Fibroblast of gingiva (primary cell): ENCODE data around the gene NRIP1.

Experiments
- DNase-seq: peaks from one replicate; pipeline ENCODE4 v3.0.0-alpha.2; 2011; ENCODE audit warnings: low read depth

The NRIP1 gene

GRCh38 chr21:15007716-15008296, 57.0 kb downstream of the NRIP1 start:
- no peak for DNase-seq

- no peak for DNase-seq
Observed at GRCh38 chr21:15006594-15007230, 58.1 kb downstream of the NRIP1 start.

GRCh38 chr21:15005391-15005790, 59.4 kb downstream of the NRIP1 start:
- no peak for DNase-seq

- no peak for DNase-seq
Observed at GRCh38 chr21:15004721-15005370, 60.0 kb downstream of the NRIP1 start.

GRCh38 chr21:15003463-15004135, 61.2 kb downstream of the NRIP1 start:
- no peak for DNase-seq

GRCh38 chr21:15001857-15002606, 62.8 kb downstream of the NRIP1 start:
- no peak for DNase-seq

- no peak for DNase-seq
Observed at GRCh38 chr21:15001113-15001512, 63.7 kb downstream of the NRIP1 start.

- peak; percentile 12 for DNase-seq
Observed at GRCh38 chr21:15000081-15000480, 64.7 kb downstream of the NRIP1 start.

- no peak for DNase-seq
Observed at GRCh38 chr21:14998784-14999183, 66.0 kb downstream of the NRIP1 start.

GRCh38 chr21:14998336-14998735, 66.5 kb downstream of the NRIP1 start:
- DNase-seq, result no peak

- DNase-seq, result peak; percentile 13
Observed at GRCh38 chr21:14995695-14996490, 68.9 kb downstream of the NRIP1 start.

GRCh38 chr21:14995226-14995625, 69.6 kb downstream of the NRIP1 start:
- no peak for DNase-seq

GRCh38 chr21:14993115-14993514, 71.7 kb downstream of the NRIP1 start:
- no peak for DNase-seq

GRCh38 chr21:14991957-14992356, 72.8 kb downstream of the NRIP1 start:
- no peak for DNase-seq

- DNase-seq, result peak; percentile 46
Observed at GRCh38 chr21:14989359-14989758, 75.4 kb downstream of the NRIP1 start.

GRCh38 chr21:14988760-14989159, 76.0 kb downstream of the NRIP1 start:
- DNase-seq, result no peak

GRCh38 chr21:14987370-14988170, 77.2 kb downstream of the NRIP1 start:
- no peak for DNase-seq

GRCh38 chr21:14985306-14985705, 79.5 kb downstream of the NRIP1 start:
- no peak for DNase-seq

GRCh38 chr21:14982336-14982735, 82.5 kb downstream of the NRIP1 start:
- peak; percentile 6 for DNase-seq

GRCh38 chr21:14981246-14981645, 83.6 kb downstream of the NRIP1 start:
- DNase-seq, result no peak

GRCh38 chr21:14979264-14979663, 85.5 kb downstream of the NRIP1 start:
- no peak for DNase-seq
